Subcutaneous abdominal adipose tissue (tissue), 5 donors: ENCODE measurements around the gene DCAF7.

ENCODE experiments used
- H3K27ac ChIP-seq: one replicate; pipeline ENCODE4 v1.7.0; 2013; ENCODE audit warnings: low read depth, mild to moderate bottlenecking, inconsistent platforms, low read length, moderate library complexity
- H3K27me3 ChIP-seq, 5 donors: one replicate each; pipeline ENCODE4 v1.7.0; 2013; ENCODE audit warnings: low read length in 5 of 5, inconsistent platforms in 1 of 5; ENCODE audit not compliant: control insufficient read depth in 5 of 5, insufficient read depth in 4 of 5
- H3K36me3 ChIP-seq, 5 donors: one replicate each; pipeline ENCODE4 v1.7.0; 2013; ENCODE audit warnings: low read length in 5 of 5; ENCODE audit not compliant: control insufficient read depth in 5 of 5, insufficient read depth in 5 of 5
- H3K4me1 ChIP-seq, 5 donors: one replicate each; pipeline ENCODE4 v1.7.0; 2013; ENCODE audit warnings: low read length in 5 of 5, mild to moderate bottlenecking in 3 of 5, moderate library complexity in 1 of 5; ENCODE audit not compliant: control insufficient read depth in 5 of 5, insufficient read depth in 5 of 5
- H3K4me3 ChIP-seq, 5 donors: one replicate each; pipeline ENCODE4 v1.7.0; 2013; ENCODE audit warnings: low read length in 5 of 5, low read depth in 1 of 5
- H3K9ac ChIP-seq, 5 donors: one replicate each; pipeline ENCODE4 v1.7.0; 2013; ENCODE audit warnings: low read length in 5 of 5, mild to moderate bottlenecking in 4 of 5, moderate library complexity in 3 of 5
- H3K9me3 ChIP-seq, 5 donors: one replicate each; pipeline ENCODE4 v1.7.0; 2013; ENCODE audit warnings: low read length in 5 of 5; ENCODE audit not compliant: control insufficient read depth in 5 of 5
- donor health status: healthy.
- donor health status: healthy.
- donor health status: healthy.
- donor health status: healthy.
- donor health status: healthy.

Gene DCAF7

DNA sequence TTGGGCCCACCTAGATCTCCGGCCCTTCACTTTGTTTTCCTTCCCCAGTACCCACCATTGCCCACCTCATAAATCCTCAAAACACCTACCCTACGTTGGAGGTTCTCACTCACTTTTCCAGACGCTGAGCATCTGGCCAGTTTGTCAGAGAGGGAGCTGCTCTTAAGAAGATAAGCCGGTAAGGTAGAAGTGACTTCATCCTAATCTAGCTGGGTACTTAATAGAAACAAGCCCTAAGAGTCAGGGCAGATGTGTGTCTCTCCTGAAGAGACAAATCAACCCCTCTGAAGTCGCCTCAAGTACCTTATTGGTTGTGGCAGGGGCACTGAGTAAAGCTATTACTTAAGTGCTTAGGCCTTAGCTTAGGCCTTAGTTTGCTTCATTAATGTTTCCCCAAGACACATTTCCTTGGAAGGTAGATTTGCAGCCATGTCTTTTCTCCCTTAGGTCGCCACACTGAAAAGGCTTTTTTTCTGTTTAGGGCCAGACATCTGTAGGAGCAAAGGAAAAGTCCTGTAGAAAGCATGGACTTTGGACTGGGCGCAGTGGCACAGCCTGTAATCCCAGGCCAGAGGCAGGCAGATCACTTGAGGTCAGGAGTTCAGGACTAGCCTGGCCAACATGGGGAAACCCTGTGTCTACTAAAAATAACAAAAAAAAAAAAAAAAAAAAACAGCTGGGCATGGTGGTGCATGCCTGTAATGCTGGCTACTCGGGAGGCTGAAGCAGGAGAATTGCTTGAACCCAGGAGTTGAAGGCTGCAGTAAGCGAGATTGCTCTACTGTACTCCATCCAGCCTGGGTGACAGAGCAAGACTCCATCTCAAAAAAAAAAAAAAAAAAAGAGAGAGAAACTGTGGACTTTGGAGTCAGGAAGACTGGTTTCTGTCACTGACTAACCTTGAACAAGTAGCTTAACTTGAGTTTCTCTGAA lies 51.4 kb downstream of the DCAF7 start:
- H3K4me1 ChIP-seq = peaks cover 7 to 18% (median 16%) of the 10 kb centered on the region in 5 donors

DNA sequence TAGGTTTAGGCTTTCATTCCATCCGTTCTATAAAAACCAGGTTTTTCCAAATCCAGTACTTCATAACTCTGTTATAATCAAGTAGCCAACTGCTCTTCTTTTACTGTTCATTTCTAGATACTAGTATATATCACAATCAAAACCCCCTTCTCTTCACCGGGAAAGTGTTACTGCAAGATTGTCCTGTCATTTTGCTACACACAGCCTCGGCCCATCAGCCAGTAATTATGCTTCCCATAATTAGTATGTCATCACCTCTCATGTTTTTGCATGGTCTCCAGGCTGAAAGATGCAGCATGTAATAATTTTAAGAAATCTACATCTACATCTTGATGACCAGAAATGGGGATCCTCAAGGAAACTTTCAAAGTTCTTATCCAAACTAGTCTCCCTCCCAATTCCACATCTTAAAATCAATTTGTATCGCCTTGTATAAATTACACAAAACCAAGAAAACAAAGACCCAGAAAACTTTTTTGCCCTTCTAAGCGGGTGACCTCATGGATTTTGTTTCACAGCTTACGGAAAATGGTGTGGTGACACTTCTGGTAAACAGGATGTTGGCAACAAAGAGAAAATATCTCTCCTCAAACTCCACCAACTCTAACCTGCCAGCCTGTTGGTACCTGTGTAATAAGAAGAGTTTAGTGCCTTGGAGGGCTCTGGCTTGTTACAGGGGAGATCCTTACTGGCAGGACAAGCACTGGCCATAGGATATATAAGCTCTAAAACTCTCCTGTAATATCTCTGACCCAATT lies 59.7 kb downstream of the DCAF7 start:
- H3K27ac ChIP-seq = no peak overlapping the region
- peaks cover 16 to 53% (median 50%) of the 10 kb centered on the region in 5 donors for H3K36me3 ChIP-seq
- H3K4me1 ChIP-seq = no peaks in the 10 kb centered on the region

More for the DNA sequence above, 51.4 kb downstream of the DCAF7 start:
- peak overlapping the region; percentile 62 for H3K27ac ChIP-seq
- no peaks in the 10 kb centered on the region for H3K27me3 ChIP-seq
- no peaks in the 10 kb centered on the region for H3K9me3 ChIP-seq
- peak overlapping the region; percentile 84 to 98 (median 97) for H3K9ac ChIP-seq
- H3K4me3 ChIP-seq = peak overlapping the region; percentile 72 to 84 (median 82)
- H3K36me3 ChIP-seq = peaks cover 5 to 26% (median 24%) of the 10 kb centered on the region in 5 donors

DNA sequence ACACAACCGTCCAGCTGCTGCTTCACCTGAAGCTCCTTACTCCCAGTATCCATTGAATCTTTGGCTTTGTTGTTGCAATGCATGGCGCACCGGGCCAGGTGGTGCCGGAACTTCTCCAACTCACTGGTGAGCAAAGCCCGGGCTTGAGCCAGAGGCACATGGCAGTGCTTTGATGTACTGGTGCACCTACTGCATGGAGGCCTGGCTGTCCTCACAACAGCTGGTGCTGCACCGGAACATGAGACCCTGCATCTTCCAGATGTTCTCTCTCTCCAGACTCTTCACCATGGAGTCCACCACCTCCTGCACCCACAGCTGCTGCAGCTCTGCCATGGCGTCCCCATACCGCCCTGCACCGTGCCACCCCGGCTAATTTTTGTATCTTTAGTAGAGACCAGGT lies 60.6 kb downstream of the DCAF7 start:
- H3K27ac ChIP-seq = no peak overlapping the region

More for the DNA sequence above, 59.7 kb downstream of the DCAF7 start:
- H3K27me3 ChIP-seq = no peaks in the 10 kb centered on the region
- no peak overlapping the region for H3K9ac ChIP-seq
- no peaks in the 10 kb centered on the region for H3K9me3 ChIP-seq
- H3K4me3 ChIP-seq = no peak overlapping the region

DNA sequence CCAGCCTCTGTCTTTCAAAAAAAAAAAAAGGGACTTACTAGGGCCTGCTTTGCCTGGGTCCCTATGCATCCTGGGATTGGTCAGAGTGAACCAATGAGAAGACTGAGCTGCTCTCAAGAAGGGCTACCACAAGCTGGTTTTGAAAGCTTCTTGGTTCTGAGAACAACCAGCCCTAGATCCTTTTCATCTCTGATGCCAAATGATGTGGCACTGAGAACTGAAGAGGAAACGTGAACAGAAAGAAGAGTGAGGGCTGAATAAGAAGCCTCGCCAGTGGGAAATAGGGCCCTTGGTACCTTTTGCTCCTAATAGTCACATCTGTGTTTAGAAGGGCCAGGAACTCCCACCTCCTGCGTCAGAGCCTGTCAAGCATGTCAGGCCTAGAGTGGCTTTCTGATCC lies 61.1 kb downstream of the DCAF7 start:
- H3K36me3 ChIP-seq = peaks cover 11 to 39% (median 37%) of the 10 kb centered on the region in 5 donors
- no peaks in the 10 kb centered on the region for H3K4me1 ChIP-seq
- no peak overlapping the region for H3K27ac ChIP-seq
- H3K9me3 ChIP-seq = no peaks in the 10 kb centered on the region
- no peak overlapping the region for H3K9ac ChIP-seq
- H3K27me3 ChIP-seq = no peaks in the 10 kb centered on the region
- no peak overlapping the region for H3K4me3 ChIP-seq

More for the DNA sequence above, 60.6 kb downstream of the DCAF7 start:
- Histone ChIP-seq H3K9me3 (no peaks in the 10 kb centered on the region), H3K27me3 (no peaks in the 10 kb centered on the region), H3K36me3 (peaks cover 11 to 44% (median 42%) of the 10 kb centered on the region in 5 donors), H3K9ac (no peak overlapping the region), H3K4me1 (no peaks in the 10 kb centered on the region), H3K4me3 (no peak overlapping the region)

DNA sequence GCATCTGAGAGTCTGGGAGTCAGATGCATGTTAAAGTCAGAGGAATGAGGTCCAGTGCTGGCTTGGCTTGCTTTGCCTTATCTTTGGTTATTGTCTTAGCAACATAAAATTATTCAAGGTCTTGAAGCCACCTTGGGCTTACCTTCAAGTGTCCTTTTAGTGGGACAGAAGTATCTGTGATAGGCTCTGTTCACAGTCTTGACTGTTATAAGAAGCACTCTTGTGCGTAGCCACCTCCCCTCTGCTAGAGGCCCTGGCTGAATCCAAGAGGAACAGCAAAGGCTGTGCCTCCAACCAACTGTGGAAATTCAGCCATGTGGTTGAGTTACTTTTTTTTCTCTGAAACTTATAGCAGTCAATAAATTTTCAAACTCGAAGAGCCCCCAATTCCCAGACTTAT lies 63.4 kb downstream of the DCAF7 start:
- H3K36me3 ChIP-seq = peaks cover 0 to 16% (median 14%) of the 10 kb centered on the region in 5 donors
- H3K27ac ChIP-seq = no peak overlapping the region
- no peak overlapping the region for H3K9ac ChIP-seq
- H3K9me3 ChIP-seq = no peaks in the 10 kb centered on the region
- no peaks in the 10 kb centered on the region for H3K4me1 ChIP-seq
- H3K4me3 ChIP-seq = no peak overlapping the region
- H3K27me3 ChIP-seq = no peaks in the 10 kb centered on the region

DNA sequence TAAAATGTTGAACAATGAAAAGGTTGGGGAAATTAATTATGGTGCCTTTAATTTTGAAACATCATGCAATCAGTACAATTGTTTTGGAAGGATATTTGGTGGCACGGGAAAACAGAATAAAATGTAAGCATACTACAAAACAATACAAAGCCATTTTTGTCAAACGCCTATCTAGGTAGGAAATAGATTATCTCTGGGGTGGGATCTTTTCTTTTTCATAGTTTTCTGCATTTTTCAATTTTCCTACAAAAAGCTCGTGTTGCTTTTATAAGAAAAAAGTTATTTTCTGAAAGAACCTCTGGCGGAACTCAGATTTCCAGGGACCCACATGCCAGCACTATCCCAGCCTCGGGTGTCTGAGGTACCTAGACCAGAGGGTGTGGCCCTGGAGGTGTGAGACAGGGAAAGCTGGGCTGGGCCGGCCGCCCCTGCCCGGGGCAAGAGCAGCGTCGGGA lies 71.0 kb downstream of the DCAF7 start:
- H3K27ac ChIP-seq = peak overlapping the region; percentile 46
- H3K9ac ChIP-seq = peak overlapping the region in 4 of 5 donors; percentile 76 to 80 (median 78)

DNA sequence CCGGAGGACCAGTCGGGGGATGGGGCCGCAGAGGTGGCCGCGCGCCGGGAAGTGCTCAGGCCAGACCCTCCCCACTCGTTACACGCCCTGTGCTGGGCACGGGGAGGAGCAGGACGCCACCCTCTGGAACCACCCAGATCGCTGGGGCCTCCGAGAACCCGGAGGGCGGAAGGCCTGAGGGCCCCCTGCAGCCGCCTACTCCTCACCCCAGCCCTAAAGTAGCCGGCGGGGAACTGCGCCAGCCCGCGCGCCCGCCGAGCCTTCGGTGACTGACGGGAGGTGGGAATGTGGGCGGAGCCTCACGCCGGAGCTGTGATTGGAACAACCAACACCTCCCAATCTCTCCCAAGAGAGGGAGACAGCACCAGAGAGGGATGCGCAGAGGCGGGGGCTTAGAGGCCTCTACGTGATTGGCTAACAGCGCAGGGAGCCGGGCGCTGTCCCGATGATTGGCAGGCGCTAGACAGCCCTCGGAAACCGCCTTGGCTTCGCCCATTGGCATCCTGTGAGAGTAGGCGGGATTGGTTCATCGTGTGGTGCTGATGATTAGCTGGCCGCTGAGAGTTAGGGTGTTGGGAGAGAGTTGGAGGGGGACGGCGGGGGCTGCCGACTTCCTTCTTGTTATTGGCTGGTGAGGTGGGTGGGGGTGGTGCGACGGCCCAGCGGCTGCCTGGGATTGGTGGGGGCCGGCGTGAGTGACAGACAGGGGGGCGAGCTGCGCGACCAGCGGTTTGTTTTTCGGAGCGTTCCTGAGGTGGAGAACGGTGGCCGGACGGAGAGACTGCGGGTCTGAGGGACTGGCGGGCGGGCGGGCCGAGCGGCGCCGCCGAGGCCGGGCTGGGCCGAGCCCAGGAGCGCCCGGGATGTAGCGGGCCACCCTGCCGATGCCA lies 71.7 kb downstream of the DCAF7 start, which contains the start of gene MAP3K3:
Gene MAP3K3, plus strand, starts transcription at position 734 of the 890 bp plus-strand sequence. CDS start 343 bp downstream, outside the sequence.
- no peaks in the 10 kb centered on the region for H3K36me3 ChIP-seq
- peak within 1 kb of the TSS in 4 of 5 donors; percentile 76 to 80 (median 78) for H3K9ac ChIP-seq
- H3K27me3 ChIP-seq = no peaks in the 10 kb centered on the region
- peak within 1 kb of the TSS; percentile 64 to 87 (median 76) for H3K4me3 ChIP-seq
- H3K4me1 ChIP-seq = peaks cover 5 to 40% (median 37%) of the 10 kb centered on the region in 5 donors
- H3K27ac ChIP-seq = peak within 1 kb of the TSS; percentile 73
- no peaks in the 10 kb centered on the region for H3K9me3 ChIP-seq

More for the DNA sequence above, 71.0 kb downstream of the DCAF7 start:
- Histone ChIP-seq H3K4me3 (peak overlapping the region in 4 of 5 donors; percentile 69 to 87 (median 72)), H3K9me3 (no peaks in the 10 kb centered on the region), H3K4me1 (peaks cover 2 to 33% (median 30%) of the 10 kb centered on the region in 5 donors), H3K36me3 (no peaks in the 10 kb centered on the region), H3K27me3 (no peaks in the 10 kb centered on the region)

DNA sequence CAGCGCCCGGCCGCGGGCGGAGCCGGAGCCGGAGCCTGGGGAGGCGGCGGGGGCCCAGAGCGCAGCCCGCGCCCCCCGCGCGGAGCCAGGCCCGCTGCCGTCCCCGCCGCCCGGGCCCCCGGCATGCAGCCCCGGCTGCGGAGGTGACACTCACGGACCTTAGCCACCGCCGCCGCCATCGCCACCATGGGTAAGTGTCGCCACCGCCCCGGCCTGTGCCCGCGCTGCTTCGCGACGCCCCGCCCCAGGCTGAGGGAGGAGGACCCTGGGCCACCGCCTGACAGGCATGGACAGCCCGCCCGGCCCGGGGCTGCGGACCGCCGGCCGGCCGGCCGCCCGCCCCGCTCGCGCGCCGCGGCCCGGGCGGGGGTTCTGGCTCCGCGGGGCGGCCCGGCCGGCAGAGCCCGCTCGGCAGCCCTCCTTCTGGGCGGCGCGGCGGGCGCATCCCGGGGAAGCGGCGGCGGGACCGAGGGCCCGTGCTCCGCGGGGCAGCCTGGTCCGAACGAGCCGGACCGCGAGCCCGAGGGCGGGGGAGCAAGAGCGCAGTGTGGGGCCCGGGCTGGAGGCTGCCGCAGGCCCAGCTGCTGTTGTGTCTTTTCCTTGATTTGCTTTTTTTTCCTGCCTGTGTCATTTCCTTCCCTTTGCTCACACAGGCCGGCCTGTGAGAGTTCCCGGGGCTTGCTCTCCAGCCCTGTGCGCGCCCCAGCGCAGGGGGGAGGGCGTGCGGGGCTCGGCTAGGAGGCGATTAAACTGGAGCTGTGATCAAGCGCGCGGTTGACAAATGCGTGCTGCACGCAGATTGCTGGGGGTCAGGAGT lies 72.5 kb downstream of the DCAF7 start:
- H3K27me3 ChIP-seq = no peaks in the 10 kb centered on the region
- peak overlapping the region in 4 of 5 donors; percentile 62 to 76 (median 72) for H3K9ac ChIP-seq
- H3K27ac ChIP-seq = peak overlapping the region; percentile 73
- H3K36me3 ChIP-seq = no peaks in the 10 kb centered on the region
- peak overlapping the region; percentile 64 to 87 (median 76) for H3K4me3 ChIP-seq
- peaks cover 5 to 44% (median 38%) of the 10 kb centered on the region in 5 donors for H3K4me1 ChIP-seq
- no peaks in the 10 kb centered on the region for H3K9me3 ChIP-seq
